Sigmoid colon (tissue), 7 donors: Measurements from ENCODE around the gene TTC31. TPM values are rescaled to one million over a fixed set of nuclear protein-coding genes. Genes with fewer than 3 reads are reported as not detected.

ENCODE experiments used
- DNase-seq: peaks from one replicate; pipeline ENCODE4 v3.0.0-alpha.2; 2019
- H3K27ac ChIP-seq, 4 donors: fragments of 200-600 bp; sonication (generic); one replicate each; pipeline ENCODE4 v1.5.1; 2016 to 2019; ENCODE audit warnings: mild to moderate bottlenecking in 1 of 4
- H3K27me3 ChIP-seq, 3 donors: fragments of 200-600 bp; sonication (generic); one replicate each; pipeline ENCODE4 v1.5.1; 2019; ENCODE audit warnings: mild to moderate bottlenecking in 1 of 3
- H3K36me3 ChIP-seq, 4 donors: fragments of 200-600 bp; sonication (generic); one replicate each; pipeline ENCODE4 v1.5.1; 2016 to 2019
- H3K4me1 ChIP-seq, 4 donors: fragments of 200-600 bp; sonication (generic); one replicate each; pipeline ENCODE4 v1.5.1; 2017 to 2019
- H3K4me3 ChIP-seq, 4 donors: fragments of 200-600 bp; sonication (generic); one replicate each; pipeline ENCODE4 v1.5.1; 2017 to 2019; ENCODE audit warnings: mild to moderate bottlenecking in 2 of 4, moderate library complexity in 1 of 4
- H3K9me3 ChIP-seq, 4 donors: fragments of 200-600 bp in 3 of 4; sonication (generic) in 3 of 4; one replicate each; pipeline versions ENCODE4 v1.5.1 to v1.6.1; 2013 to 2019
- EP300 ChIP-seq, 4 donors: sonication (generic); formaldehyde crosslinking; IDR thresholded peaks; one replicate each; pipeline ENCODE4 v1.6.1; 2017; ENCODE audit warnings: antibody characterized with exemption in 4 of 4
- POLR2A ChIP-seq, 2 donors: fragments of 450-650 bp; IDR thresholded peaks; one replicate each; pipeline ENCODE4 v1.6.1; 2016; ENCODE audit warnings: antibody characterized with exemption in 2 of 2, mild to moderate bottlenecking in 2 of 2, moderate library complexity in 2 of 2
- POLR2AphosphoS5 ChIP-seq, 4 donors: sonication (generic); formaldehyde crosslinking; IDR thresholded peaks; one replicate each; pipeline ENCODE4 v1.6.1; 2017; ENCODE audit warnings: antibody characterized with exemption in 4 of 4
- WGBS, 2 donors: extraction: QIAGEN DNeasy Blood & Tissue Kit; methylation state at CpG; one replicate each; pipeline ENCODE4 v1.1.7; 2013; 5-methylcytosine and 5-hydroxymethylcytosine counted together
- intact Hi-C: fragments of 100-400 bp; cut with DNase I; formaldehyde crosslinking; loops from one replicate; pipeline ENCODE4 v1.15.1; 2023
- polyA plus RNA-seq, 3 donors: library from polyadenylated mRNA; stranded (reverse); fragments of 200-250 nt; gene quantifications; one replicate each; pipeline ENCODE4 v1.2.3, GENCODE V29; 2013
- total RNA-seq, 4 donors: library from RNA; depleted of rRNA; stranded (reverse); fragments of >200 nt; gene quantifications; one replicate each; pipeline ENCODE4 v1.1.0, GENCODE V29; 2016
- TF ChIP-seq, protein P1 (sequence below), 4 experiments: fragments of 450-650 bp in 3 of 4; fragments of 200-600 bp in 1 of 4; IDR thresholded peaks; one replicate each; pipeline ENCODE4 v1.5.1; 2016 to 2019; ENCODE audit warnings: antibody characterized with exemption in 4 of 4, mild to moderate bottlenecking in 3 of 4, moderate library complexity in 2 of 4
- donor health status: healthy with polysubstance abuse.
- donor health status: Bipolar disorder and iron deficiency.
- donor health status: healthy.

Gene TTC31
- total and polyA plus RNA-seq, 7 donors = 12.7 to 29.6 (median 22.4) TPM

DNA sequence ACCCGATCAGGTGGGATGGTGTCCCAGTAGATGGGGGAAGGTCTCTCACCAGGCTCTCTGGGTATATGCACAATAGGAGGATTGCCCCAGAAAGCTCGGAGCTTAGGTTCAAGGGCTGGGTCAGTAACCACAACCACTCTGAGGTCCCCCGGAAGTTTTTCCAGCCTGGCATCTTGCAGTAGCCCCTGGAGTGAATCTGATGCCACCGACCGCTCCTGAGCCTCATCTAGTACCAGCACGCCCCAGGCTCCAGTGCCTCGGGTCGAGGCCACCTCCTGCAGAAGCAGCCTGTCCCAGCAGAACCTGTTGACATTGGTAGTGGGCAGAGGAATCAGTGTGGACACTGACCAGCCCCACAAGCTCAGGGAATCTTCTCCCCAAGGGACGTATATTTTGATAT, 41.1 kb downstream of the TTC31 start:
- no peak overlapping the region for H3K4me3 ChIP-seq
- 90 to 94% methylated on average over 9 of the region's 9 CpGs for WGBS, 2 donors
- peaks cover 21 to 28% (median 22%) of the 10 kb centered on the region in 4 donors for H3K36me3 ChIP-seq
- no peaks in the 10 kb centered on the region for H3K9me3 ChIP-seq
- no peak for DNase-seq
- H3K27me3 ChIP-seq = peaks cover 0 to 21% (median 9%) of the 10 kb centered on the region in 3 donors
- intact Hi-C loops = no loop called here
- TF ChIP-seq POLR2A (IDR thresholded peaks at IDR 0.05) (no peak), EP300 (IDR thresholded peaks at IDR 0.05) (no peak), POLR2AphosphoS5 (IDR thresholded peaks at IDR 0.05) (no peak)
- TF ChIP-seq, protein P1, sequence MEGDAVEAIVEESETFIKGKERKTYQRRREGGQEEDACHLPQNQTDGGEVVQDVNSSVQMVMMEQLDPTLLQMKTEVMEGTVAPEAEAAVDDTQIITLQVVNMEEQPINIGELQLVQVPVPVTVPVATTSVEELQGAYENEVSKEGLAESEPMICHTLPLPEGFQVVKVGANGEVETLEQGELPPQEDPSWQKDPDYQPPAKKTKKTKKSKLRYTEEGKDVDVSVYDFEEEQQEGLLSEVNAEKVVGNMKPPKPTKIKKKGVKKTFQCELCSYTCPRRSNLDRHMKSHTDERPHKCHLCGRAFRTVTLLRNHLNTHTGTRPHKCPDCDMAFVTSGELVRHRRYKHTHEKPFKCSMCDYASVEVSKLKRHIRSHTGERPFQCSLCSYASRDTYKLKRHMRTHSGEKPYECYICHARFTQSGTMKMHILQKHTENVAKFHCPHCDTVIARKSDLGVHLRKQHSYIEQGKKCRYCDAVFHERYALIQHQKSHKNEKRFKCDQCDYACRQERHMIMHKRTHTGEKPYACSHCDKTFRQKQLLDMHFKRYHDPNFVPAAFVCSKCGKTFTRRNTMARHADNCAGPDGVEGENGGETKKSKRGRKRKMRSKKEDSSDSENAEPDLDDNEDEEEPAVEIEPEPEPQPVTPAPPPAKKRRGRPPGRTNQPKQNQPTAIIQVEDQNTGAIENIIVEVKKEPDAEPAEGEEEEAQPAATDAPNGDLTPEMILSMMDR (IDR thresholded peaks at IDR 0.05) = no peak
- no peak overlapping the region for H3K27ac ChIP-seq
- peaks cover 0 to 15% (median 10%) of the 10 kb centered on the region in 4 donors for H3K4me1 ChIP-seq

DNA sequence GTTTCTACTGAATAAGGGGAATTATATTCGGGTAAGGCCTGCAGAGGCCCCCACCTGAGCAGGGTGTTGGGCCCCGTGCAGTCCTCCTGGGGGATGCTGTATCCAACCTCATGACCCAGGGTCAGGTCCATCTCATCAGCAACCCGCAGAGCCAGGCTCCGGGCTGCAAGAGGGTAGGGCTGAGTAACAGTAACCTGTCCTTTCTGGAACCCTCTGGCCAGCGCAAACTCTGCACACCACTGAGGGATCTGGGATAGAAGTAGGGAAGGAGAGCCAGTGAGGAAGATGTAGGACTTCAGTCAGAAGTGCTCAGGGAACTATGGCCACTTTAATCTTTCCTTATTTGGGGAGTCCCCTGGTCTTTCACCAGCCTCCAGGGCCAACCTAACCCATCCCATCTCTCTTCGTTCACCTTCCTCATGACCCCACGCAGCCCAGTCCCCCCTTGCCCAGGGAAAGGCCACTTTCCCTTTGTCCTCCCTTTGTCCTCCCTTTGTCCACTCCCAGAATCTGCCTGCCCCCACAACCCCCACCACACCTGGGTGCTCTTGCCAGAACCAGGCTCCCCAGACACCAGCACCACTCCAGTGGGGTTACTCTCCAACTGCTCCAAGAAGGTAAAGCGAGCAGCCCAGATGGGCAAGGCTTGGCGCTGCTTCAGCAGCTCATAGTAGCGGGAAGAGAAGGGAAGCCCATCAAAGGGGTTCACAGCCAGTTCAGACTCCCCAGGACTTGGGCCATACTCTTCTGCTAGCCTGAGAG, 42.3 kb downstream of the TTC31 start:
- 95% methylated on average over 10 of the region's 10 CpGs for WGBS, 2 donors
- intact Hi-C loops = loop anchor here (5.0 kb wide), 1 partner anchor 62 kb away; no protein-coding TSS in a partner anchor
- Histone ChIP-seq H3K27ac (no peak overlapping the region), H3K36me3 (peaks cover 21 to 28% (median 22%) of the 10 kb centered on the region in 4 donors), H3K9me3 (no peaks in the 10 kb centered on the region), H3K27me3 (peaks cover 0 to 10% (median 0%) of the 10 kb centered on the region in 3 donors), H3K4me1 (peaks cover 0 to 19% (median 11%) of the 10 kb centered on the region in 4 donors), H3K4me3 (no peak overlapping the region)
- no peak for DNase-seq
- TF ChIP-seq, protein P1 (IDR thresholded peaks at IDR 0.05) = no peak
- TF ChIP-seq EP300 (IDR thresholded peaks at IDR 0.05) (no peak), POLR2AphosphoS5 (IDR thresholded peaks at IDR 0.05) (no peak), POLR2A (IDR thresholded peaks at IDR 0.05) (no peak)

DNA sequence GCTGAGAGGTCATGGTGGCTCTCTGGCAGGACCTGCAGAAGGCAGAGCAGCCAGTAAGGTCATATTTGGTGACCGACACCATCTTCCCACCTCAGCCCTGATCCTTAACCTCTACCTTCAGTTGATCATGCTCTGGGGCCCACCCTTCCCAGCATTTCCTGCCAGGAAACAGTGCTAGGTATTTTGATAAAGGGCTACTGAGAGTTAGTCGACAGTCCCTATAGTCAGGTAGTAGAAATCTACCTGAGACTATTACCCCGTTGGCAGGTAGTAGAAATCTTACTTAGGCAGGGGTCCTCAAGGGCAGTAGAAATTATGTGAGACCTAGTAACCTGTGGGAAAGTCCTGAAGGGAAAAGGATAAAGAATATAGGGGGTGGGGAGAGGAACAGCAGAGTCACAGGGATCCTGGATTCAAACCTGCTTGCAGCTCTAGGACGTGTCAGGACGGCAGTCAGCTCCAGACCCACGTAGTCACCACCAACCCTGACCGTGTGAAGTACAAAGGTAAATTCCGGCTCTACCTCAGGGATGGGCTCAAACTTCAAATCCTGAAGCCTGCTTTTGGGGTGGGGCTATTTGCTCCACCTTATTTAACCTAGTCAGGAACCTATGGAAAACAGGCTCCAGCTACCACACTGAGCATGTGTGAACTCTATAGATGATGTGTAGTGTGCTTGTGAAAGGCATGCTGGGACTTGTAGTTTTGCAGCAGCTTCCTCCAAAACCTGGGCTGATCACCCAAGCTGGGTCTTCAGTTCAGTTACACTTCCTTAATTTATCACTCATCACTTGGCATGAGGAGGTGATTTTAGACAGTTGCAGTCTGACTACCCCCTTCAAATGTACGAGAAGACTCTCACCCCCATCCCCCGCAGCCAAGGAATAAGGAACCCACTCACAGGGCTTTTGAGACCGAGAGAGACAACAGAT, 43.1 kb downstream of the TTC31 start, which contains the start of gene DQX1:
Gene DQX1, minus strand, starts transcription at position 515 of the 932 bp plus-strand sequence. Its CDS starts 502 bp downstream, at position 13.
- TF ChIP-seq POLR2AphosphoS5 (IDR thresholded peaks at IDR 0.05) = no peak
- no peak for TF ChIP-seq EP300 (IDR thresholded peaks at IDR 0.05)
- TF ChIP-seq, protein P1 (IDR thresholded peaks at IDR 0.05) = no peak
- no peak for TF ChIP-seq POLR2A (IDR thresholded peaks at IDR 0.05)
- Histone ChIP-seq H3K9me3 (no peaks in the 10 kb centered on the region), H3K4me3 (no peak within 1 kb of the TSS), H3K36me3 (peaks cover 21 to 28% (median 22%) of the 10 kb centered on the region in 4 donors), H3K4me1 (peaks cover 0 to 27% (median 16%) of the 10 kb centered on the region in 4 donors), H3K27ac (no peak within 1 kb of the TSS), H3K27me3 (peaks cover 0 to 2% (median 0%) of the 10 kb centered on the region in 3 donors)
- no peak for DNase-seq
- intact Hi-C loops = loop anchor here (5.0 kb wide), 1 partner anchor 61 kb away; no protein-coding TSS in a partner anchor
- WGBS, 2 donors = 49 to 74% methylated on average over 11 of the region's 11 CpGs

DNA sequence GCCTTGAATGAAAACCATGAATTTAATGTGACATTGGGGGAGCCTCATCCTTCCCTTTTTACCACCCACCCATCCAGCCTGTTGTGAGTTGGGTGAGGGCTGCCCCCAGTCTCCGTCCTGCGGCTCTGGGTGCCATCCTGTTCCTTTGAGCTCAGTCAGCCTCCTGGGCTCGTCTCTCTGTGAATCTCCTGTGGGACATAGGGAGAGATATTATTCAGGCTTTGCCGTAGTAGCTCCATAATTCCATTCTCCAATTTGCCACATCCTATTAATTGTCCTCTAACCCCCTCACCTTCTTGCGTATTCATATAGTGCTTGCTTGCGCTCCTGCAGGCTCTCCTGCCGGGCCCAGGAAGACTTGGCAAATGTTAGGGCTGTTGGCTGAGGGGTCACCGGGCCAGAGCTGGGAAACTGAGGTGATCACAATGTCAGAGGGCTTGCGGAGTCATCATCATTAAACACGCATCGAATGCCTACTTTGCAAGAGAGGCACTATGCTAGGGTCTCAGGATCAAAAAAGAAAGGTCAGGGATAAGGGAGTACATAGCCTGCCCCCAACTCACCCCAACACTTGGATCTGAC, 43.9 kb downstream of the TTC31 start:
- TF ChIP-seq, protein P1 (IDR thresholded peaks at IDR 0.05) = no peak
- TF ChIP-seq POLR2AphosphoS5 (IDR thresholded peaks at IDR 0.05) (no peak), EP300 (IDR thresholded peaks at IDR 0.05) (no peak), POLR2A (IDR thresholded peaks at IDR 0.05) (no peak)
- H3K9me3 ChIP-seq = no peaks in the 10 kb centered on the region
- no peak for DNase-seq
- H3K4me3 ChIP-seq = no peak overlapping the region
- H3K36me3 ChIP-seq = peaks cover 21 to 28% (median 22%) of the 10 kb centered on the region in 4 donors
- intact Hi-C loops = loop anchor here (5.0 kb wide), 1 partner anchor 61 kb away; no protein-coding TSS in a partner anchor
- 97% methylated on average over 11 of the region's 11 CpGs for WGBS, 2 donors
- H3K4me1 ChIP-seq = peaks cover 0 to 34% (median 23%) of the 10 kb centered on the region in 4 donors
- no peaks in the 10 kb centered on the region for H3K27me3 ChIP-seq
- no peak overlapping the region for H3K27ac ChIP-seq
